ENCODE measurements around the gene CCDC7.

DNA sequence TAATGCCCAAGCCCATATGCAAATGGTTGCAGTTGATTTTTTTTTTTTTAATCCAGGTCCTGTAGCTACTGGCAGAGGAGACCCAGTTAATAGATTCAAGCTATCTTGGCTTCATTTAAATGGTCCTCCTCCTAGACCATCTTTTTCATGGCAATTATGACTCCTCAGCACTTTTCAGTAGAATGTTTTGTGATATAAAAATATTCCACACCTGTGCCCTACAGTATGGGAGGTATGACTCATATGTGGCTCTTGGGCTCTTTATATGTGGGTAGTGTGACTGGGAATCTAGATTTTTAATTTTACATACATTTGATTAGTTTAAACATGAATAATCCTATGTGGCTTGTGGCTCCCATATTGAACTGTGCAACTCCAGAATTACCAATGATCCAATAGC is 432.0 kb downstream of the CCDC7 start:
- TF ChIP-seq, protein P1, sequence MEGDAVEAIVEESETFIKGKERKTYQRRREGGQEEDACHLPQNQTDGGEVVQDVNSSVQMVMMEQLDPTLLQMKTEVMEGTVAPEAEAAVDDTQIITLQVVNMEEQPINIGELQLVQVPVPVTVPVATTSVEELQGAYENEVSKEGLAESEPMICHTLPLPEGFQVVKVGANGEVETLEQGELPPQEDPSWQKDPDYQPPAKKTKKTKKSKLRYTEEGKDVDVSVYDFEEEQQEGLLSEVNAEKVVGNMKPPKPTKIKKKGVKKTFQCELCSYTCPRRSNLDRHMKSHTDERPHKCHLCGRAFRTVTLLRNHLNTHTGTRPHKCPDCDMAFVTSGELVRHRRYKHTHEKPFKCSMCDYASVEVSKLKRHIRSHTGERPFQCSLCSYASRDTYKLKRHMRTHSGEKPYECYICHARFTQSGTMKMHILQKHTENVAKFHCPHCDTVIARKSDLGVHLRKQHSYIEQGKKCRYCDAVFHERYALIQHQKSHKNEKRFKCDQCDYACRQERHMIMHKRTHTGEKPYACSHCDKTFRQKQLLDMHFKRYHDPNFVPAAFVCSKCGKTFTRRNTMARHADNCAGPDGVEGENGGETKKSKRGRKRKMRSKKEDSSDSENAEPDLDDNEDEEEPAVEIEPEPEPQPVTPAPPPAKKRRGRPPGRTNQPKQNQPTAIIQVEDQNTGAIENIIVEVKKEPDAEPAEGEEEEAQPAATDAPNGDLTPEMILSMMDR (IDR thresholded peaks at IDR 0.05 in 2 of 3, conservative IDR thresholded peaks at IDR 0.05 in 1 of 3; ENCODE audit: control insufficient read depth in 2 of 3, extremely low read depth in 1 of 3, insufficient read depth in 1 of 3, low read depth in 3 of 3, low read length in 3 of 3): no peak
- TF ChIP-seq MEF2B (IDR thresholded peaks at IDR 0.05; ENCODE audit: partially characterized antibody, poor library complexity, severe bottlenecking) (no peak), NR2C1 (IDR thresholded peaks at IDR 0.05) (no peak), POLR2A (IDR thresholded peaks at IDR 0.05; ENCODE audit: low read depth, low read length) (no peak), CBX5 (IDR thresholded peaks at IDR 0.05; ENCODE audit: low read depth) (no peak), ZNF24 (IDR thresholded peaks at IDR 0.05) (no peak), IRF3 (IDR thresholded peaks at IDR 0.05) (no peak), SKIL (IDR thresholded peaks at IDR 0.05; ENCODE audit: low read depth, poor library complexity, severe bottlenecking) (no peak), ATF7 (IDR thresholded peaks at IDR 0.05; ENCODE audit: low read depth) (no peak), ATF3 (IDR thresholded peaks at IDR 0.05; ENCODE audit: borderline replicate concordance, extremely low read depth, low read depth, low read length) (no peak)
